ENCODE measurements around the gene PARP6. TPM values are rescaled to one million over a fixed set of nuclear protein-coding genes. Genes with fewer than 3 reads are reported as not detected.

Gene PARP6
- total RNA-seq, 2 experiments from 2014 or later = 48.7 to 50.1 TPM

- Mint-ChIP-seq H3K4me3 (peak overlapping the region; percentile 66), H3K27ac (peak overlapping the region; percentile 91), H3K4me1 (ENCODE audit: low read depth) (peaks cover 48% of the 10 kb centered on the region), H3K36me3 (ENCODE audit: low read depth) (peaks cover 12% of the 10 kb centered on the region), H3K9me3 (no peaks in the 10 kb centered on the region), H3K27me3 (peaks cover 1% of the 10 kb centered on the region)
- no peak for DNase-seq
- CTCF ChIA-PET = interaction anchor here (5.2 kb wide), 1 partner anchor 9 kb away, joined by 35 read pairs; no protein-coding TSS in a partner anchor
- intact Hi-C loops (cut with micrococcal nuclease) = no loop called here
- TF ChIP-seq CTCF (IDR thresholded peaks at IDR 0.05) = no peak
- no peak for ATAC-seq
- POLR2A ChIA-PET = interaction anchor here (0.8 to 7.9 kb wide), 5 partner anchors 7 to 83 kb away, joined by 3 to 105 read pairs (median 3); partner anchors contain the start of gene PKM
These were observed 35.9 kb downstream of the PARP6 start for GRCh38 chr15:72236381-72237003.

GRCh38 chr15:72235298-72235697, 37.1 kb downstream of the PARP6 start:
- no peak overlapping the region for H3K4me3 Mint-ChIP-seq
- H3K9me3 Mint-ChIP-seq = no peaks in the 10 kb centered on the region
- no peak for TF ChIP-seq CTCF (IDR thresholded peaks at IDR 0.05)
- DNase-seq (no peak), ATAC-seq (no peak)
- CTCF ChIA-PET = interaction anchor here (4.4 kb wide), 1 partner anchor 36 kb away, joined by 13 read pairs; the partner anchor contains the start of gene GRAMD2A
- H3K27ac Mint-ChIP-seq = no peak overlapping the region
- peaks cover 1% of the 10 kb centered on the region for H3K27me3 Mint-ChIP-seq
- H3K4me1 Mint-ChIP-seq (ENCODE audit: low read depth) = peaks cover 48% of the 10 kb centered on the region
- intact Hi-C loops (cut with micrococcal nuclease) = no loop called here
- POLR2A ChIA-PET = interaction anchor here (7.9 kb wide), 1 partner anchor 6 kb away, joined by 105 read pairs; the partner anchor contains the start of gene PKM
- H3K36me3 Mint-ChIP-seq (ENCODE audit: low read depth) = peaks cover 12% of the 10 kb centered on the region

GRCh38 chr15:72233769-72234168, 38.6 kb downstream of the PARP6 start:
- Mint-ChIP-seq H3K27ac (no peak overlapping the region), H3K9me3 (no peaks in the 10 kb centered on the region), H3K4me1 (ENCODE audit: low read depth) (peaks cover 40% of the 10 kb centered on the region), H3K27me3 (peaks cover 1% of the 10 kb centered on the region), H3K36me3 (ENCODE audit: low read depth) (peaks cover 20% of the 10 kb centered on the region), H3K4me3 (no peak overlapping the region)
- ATAC-seq (no peak), DNase-seq (no peak)
- no peak for TF ChIP-seq CTCF (IDR thresholded peaks at IDR 0.05)
- intact Hi-C loops (cut with micrococcal nuclease) = no loop called here
- CTCF ChIA-PET = interaction anchor here (1.1 to 4.4 kb wide), 2 partner anchors 17 to 35 kb away, joined by 3 to 13 read pairs; partner anchors contain the start of gene GRAMD2A
- POLR2A ChIA-PET = interaction anchor here (1.4 kb wide), 1 partner anchor 12 kb away, joined by 3 read pairs; no protein-coding TSS in a partner anchor

GRCh38 chr15:72231833-72232478, 40.4 kb downstream of the PARP6 start:
- Mint-ChIP-seq H3K4me1 (ENCODE audit: low read depth) (peaks cover 29% of the 10 kb centered on the region), H3K36me3 (ENCODE audit: low read depth) (peaks cover 31% of the 10 kb centered on the region), H3K9me3 (no peaks in the 10 kb centered on the region), H3K27ac (peak overlapping the region; percentile 100), H3K4me3 (peak overlapping the region; percentile 100), H3K27me3 (no peaks in the 10 kb centered on the region)
- intact Hi-C loops (cut with micrococcal nuclease) = no loop called here
- POLR2A ChIA-PET = interaction anchor here (0.8 to 6.6 kb wide), 10 partner anchors 7 to 56 kb away, joined by 3 to 105 read pairs (median 4); partner anchors contain the start of gene GRAMD2A
- CTCF ChIA-PET = interaction anchor here (1.0 to 4.4 kb wide), 6 partner anchors 10 to 45 kb away, joined by 3 to 13 read pairs (median 4); partner anchors contain the start of gene GRAMD2A
- peak; percentile 68 for DNase-seq
- ATAC-seq = no peak
- no peak for TF ChIP-seq CTCF (IDR thresholded peaks at IDR 0.05)
